HG02885 (cell line): ENCODE results near the gene MISFA.
"Not testable (repeated sequence)": the region's sequence is repeated elsewhere in the genome, so short reads cannot be mapped to it uniquely, and the experiment has no call there.

Source experiments
- ATAC-seq: cut with Tn5 transposase; IDR thresholded peaks from one replicate; pipeline ENCODE4 v1.9.1; 2021; ENCODE audit warnings: mild to moderate bottlenecking; ENCODE audit not compliant: unreplicated experiment, poor library complexity

The MISFA gene

DNA sequence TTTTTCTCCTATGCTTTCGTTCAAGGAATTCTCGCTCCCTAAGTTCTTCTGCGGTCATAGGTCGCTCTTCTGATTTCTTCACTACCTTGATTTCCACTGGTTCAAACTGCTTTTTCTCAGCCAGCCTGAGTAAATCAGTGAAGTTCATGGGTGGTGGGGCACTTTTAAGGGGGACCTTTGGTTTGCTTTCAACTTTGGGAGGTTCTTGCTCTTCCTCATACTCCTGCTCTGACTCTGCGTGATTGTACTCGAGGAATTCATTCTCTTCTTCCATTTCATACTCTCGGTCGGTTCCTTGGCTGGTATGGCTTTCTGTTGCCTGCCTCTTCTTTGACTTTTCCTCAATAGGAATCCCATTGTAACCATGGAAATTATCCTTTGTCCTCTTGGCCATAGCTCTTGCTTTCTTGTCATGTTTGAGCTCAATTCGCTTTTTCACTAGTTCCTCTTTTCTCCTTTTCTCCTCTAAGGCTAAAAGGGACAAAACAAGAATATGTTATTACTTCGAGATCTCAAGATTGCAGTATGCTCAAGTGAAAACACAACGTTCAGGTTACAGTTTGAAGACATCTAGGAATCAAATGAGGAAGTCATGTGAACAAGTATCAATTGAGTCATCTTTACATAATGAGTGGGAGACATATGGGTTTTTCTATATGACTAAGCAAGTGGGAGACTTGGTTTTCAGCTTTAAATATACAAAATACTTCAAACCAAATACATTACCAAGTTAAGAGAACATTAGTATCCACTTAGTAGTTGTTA lies 16.2 kb downstream of the MISFA start:
- ATAC-seq: peak; percentile 94

- peak; percentile 43 for ATAC-seq
Measured at GRCh38 chr11:18617688-18618341, 18.2 kb downstream of the MISFA start.

GRCh38 chr11:18618342-18619025 lies 18.9 kb downstream of the MISFA start:
- no peak for ATAC-seq

GRCh38 chr11:18623707-18624106 lies 24.1 kb downstream of the MISFA start:
- ATAC-seq: no peak

DNA sequence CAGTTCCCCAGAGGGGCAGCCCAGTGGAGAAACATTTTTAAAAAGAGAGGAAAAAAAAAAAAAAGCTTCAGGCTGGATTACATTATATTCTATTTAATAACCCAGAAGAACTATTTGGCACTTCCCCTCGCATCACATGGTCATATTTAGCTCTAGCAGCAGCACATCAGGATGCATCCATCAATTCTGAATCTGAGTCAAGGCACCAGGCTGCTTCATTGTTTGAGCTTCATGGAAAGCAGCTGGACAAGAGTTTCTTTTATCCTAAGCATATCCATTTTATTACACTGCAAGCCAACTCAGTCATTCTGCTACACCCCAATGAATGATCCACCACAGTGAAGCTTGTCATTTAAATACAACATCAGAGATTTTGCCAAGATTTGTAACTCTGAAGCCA lies 24.6 kb downstream of the MISFA start:
- ATAC-seq: no peak

GRCh38 chr11:18632841-18633240 lies 33.3 kb downstream of the MISFA start:
- ATAC-seq: no peak

DNA sequence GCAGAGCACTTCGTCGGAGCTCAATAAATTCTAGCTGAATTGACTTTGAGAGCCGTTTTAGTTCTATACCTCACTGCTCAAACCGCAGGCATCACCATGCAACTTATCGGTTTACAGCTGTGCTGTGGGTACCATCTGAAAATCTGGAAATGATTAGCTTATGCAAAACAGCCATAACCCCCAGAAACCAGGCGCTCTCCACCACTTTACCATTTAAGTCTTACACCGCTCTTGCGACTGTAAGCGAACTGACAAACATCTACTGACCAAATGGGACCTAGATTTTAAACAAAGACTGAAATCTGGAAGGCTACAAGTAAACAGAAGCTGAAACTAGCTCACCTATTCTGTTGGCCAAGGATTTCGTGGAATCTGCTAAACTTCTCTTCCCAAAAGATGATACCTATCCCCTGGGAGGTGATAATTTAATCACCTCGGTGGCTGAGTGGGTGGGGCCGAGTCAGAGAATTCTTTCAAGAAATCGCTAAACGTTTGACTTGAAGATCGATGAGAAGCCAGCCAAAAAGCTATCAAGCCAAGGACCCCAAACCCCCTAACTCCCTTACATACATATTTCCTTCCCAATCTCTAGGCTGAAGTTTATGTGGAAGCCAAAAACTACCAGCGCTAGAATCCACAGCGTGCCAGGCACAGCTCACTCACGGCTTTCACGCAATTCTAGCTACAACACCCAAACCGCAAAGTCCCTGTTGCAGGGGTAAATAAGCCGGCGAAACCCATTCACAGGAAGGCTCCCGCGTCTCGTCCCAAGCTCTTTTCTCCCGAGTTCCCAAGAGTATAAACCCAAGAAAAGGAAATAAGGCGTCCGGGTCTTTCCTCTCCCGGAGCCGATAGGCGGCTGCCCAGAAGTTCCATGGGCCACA lies 33.9 kb downstream of the MISFA start:
- peak; percentile 43 for ATAC-seq

- peak; percentile 97 for ATAC-seq
Measured at GRCh38 chr11:18634140-18635032, 34.8 kb downstream of the MISFA start, which contains the start of gene SPTY2D1. TSS of gene SPTY2D1 (minus strand) at chr11:18634342. CDS start at chr11:18634257, 85 bp downstream.

- ATAC-seq: no peak
Measured at GRCh38 chr11:18641677-18642076, 42.1 kb downstream of the MISFA start.

DNA sequence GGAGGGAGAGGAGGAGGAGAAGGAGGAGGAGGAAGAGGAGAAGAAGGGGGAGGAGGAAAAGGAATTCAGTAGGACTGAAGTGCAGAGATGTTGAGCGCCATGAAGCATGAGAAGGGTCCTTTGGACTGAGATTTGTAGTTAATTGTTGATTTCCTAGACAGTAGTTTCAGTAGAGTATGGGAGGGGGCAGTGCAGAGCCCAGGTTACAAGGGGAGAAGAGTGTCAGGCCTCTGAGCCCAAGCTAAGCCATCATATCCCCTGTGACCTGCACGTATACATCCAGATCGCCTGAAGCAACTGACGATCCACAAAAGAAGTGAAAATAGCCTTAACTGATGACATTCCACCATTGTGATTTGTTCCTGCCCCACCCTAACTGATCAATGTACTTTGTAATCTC lies 43.4 kb downstream of the MISFA start:
- ATAC-seq: not testable (repeated sequence)

GRCh38 chr11:18650353-18650752 lies 50.8 kb downstream of the MISFA start:
- ATAC-seq: no peak

DNA sequence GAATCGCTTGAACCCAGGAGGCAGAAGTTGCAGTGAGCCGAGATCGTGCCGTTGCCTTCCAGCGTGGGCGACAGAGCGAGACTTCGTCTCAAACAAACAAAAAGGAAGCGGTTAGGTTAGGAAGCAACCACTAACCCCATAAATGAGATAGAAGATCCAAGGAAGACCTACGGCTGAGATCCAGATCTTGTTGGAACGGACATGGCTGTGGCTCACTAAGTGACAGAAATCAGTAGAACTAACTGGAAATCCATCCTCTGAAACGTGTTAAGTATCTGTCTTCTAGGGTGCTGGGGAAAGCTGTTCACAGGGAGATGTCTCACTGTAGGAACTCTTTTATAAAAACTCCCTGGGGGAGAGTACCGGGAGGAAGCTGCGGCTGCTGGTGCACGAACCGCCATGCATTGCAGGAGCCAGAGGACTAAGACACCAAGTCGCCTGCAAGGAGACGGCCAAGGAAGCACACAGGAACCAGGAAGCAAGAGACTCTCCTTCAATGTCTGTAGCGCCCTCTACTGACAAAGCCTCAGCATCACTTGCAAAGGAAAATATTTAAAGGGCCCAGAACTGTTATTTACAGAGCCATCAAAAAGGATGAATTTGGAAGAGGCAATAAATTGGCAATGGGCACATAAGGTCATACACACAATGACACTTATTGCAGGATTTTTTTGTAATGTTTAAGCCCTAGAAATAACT lies 51.4 kb downstream of the MISFA start:
- no peak for ATAC-seq
